ENCODE measurements around the gene FSIP1.

The FSIP1 gene

DNA sequence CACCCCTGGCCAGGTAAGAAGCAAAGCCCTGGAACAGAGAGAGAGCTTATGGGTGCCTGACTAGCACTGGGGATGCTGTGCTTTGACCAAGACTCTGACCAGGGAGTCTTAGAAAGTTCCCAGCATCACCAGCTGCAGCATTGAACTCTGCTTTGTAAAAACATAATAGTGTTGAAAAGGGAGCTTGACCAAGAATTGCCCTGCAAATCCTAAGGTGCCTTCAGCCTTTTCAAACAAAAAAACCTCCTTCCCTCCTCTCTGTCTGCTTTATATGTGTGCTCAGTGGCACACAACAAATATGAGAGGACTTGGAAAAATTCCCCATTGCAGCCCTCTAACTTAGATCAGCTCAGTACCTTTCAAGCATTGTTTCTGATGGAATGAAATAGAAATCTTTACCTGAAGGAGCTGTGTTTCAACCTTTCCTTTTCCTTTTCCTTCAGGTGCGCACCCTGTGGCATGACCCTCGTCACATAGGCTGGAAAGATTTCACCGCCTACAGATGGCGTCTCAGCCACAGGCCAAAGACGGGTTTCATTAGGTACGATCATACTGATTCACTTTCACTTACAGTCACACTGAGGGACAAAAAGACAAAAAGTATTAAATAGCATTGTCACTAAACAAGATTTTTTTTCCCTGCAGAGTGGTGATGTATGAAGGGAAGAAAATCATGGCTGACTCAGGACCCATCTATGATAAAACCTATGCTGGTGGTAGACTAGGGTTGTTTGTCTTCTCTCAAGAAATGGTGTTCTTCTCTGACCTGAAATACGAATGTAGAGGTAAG lies 188.8 kb downstream of the FSIP1 start:
- DNase-seq (ENCODE audit: low spot score), result no peak

DNA sequence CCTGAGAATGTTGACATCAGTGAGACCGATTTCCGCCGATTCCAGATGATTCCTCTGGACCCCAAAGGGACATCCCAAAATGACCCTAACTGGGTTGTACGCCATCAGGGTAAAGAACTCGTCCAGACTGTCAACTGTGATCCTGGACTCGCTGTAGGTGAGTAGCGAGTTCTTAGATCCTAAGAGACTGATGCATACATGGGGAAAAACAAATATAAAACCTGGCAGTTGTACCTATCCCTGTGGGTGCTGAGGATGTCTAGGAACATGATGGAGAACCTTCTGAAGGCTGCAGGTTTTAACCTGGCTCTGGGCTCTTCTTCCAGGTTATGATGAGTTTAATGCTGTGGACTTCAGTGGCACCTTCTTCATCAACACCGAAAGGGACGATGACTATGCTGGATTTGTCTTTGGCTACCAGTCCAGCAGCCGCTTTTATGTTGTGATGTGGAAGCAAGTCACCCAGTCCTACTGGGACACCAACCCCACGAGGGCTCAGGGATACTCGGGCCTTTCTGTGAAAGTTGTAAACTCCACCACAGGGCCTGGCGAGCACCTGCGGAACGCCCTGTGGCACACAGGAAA lies 189.5 kb downstream of the FSIP1 start:
- DNase-seq (ENCODE audit: low spot score), result no peak

DNA sequence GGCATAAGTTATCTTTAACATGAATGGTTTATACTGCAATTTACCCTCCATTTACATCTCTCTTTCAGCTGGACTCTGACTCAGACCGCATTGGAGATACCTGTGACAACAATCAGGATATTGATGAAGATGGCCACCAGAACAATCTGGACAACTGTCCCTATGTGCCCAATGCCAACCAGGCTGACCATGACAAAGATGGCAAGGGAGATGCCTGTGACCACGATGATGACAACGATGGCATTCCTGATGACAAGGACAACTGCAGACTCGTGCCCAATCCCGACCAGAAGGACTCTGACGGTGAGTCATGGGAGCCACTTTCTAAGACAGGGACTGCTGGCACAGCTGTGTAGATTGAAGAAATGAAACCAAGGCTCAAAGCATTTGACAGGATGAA lies 190.1 kb downstream of the FSIP1 start:
- no peak for DNase-seq (ENCODE audit: low spot score)

DNA sequence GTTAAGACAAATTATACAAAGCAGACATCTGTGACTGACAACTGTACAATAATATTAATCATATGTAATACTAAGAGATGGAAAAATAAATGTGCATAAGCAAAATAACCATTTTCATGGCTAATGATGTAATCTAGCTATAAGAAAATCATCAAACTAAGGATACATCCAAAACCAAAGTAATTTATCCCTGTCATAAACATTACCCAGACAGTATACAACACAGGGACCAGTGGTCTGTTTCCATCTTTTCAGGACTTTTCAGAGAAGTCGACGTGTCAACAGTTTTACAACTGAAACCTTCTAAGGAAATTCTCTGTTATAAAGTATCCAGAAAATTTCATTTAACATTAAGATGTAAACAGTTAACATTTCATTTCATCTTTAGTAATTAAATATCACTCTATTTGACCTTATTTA lies 190.7 kb downstream of the FSIP1 start:
- DNase-seq (ENCODE audit: low spot score), result no peak

DNA sequence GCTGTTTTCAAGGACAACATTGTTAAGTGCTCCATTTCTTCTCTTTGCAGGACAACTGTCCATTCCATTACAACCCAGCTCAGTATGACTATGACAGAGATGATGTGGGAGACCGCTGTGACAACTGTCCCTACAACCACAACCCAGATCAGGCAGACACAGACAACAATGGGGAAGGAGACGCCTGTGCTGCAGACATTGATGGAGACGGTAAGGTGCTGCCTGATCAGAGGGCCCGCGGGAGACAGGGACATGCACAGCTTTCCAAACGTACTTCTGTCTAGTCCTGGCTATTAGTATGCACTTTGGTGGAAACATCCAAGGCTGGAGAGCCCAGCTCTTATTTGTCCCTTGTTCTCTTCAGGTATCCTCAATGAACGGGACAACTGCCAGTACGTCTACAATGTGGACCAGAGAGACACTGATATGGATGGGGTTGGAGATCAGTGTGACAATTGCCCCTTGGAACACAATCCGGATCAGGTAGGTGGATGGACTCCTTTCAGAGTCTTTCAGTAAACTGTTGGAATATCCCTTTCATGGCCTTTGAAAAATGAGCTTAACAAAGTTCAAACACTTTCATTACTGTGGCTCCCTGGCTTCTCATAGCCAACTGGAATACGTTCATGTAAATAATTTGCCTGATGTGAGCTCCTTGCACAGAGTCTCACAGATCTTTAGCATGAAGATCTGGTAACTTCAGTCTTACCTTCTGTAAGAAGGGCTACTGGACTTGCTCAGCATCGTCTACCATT lies 191.3 kb downstream of the FSIP1 start:
- no peak for DNase-seq (ENCODE audit: low spot score)

DNA sequence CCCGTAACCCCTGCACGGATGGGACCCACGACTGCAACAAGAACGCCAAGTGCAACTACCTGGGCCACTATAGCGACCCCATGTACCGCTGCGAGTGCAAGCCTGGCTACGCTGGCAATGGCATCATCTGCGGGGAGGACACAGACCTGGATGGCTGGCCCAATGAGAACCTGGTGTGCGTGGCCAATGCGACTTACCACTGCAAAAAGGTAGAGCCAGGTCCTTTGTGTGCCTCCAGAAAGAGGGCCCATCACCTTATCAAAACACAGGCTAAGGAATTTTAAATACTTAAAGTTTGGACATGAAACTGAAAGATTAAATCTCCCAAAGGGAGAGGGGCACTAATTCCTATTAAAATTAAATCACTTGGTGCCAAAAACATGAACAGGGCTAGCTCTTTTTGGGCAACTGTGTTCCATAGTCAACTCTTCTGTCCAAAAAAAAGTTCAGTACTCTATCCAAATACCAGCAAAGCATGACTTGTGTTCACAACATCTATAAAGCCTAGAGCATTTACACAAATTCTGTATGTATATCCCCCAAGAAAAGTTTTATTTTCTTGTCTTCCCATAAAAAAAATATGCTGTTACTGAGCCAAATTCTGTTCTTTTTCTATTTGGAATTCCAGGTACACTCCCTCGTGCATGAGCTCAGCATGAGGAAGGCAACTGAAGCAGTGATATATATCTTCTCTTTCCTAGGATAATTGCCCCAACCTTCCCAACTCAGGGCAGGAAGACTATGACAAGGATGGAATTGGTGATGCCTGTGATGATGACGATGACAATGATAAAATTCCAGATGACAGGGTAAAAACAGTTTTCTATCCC lies 192.6 kb downstream of the FSIP1 start:
- DNase-seq (ENCODE audit: low spot score), result no peak

DNA sequence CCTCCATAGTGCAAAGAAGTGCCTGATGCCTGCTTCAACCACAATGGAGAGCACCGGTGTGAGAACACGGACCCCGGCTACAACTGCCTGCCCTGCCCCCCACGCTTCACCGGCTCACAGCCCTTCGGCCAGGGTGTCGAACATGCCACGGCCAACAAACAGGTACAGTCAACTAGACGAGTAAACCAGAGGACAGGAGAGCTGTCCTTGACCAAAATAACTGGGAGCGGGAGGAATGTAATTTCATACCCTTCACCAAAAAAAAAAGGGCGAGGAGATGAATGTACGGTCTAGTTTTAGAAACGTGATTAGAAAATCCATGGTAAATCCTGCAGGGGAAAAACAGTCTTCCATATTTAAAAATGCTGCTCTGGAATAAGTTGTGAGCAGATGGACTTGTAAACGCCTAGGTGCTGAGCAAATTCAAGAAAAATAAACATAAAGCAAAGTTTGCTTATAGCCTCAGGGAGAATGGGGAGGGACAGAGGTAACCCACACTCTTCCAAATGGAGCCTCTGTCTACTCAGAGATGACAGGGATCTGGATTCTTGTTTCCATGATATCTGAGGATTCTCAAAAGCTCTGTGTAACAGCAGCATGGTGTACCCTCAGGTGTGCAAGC lies 193.3 kb downstream of the FSIP1 start:
- DNase-seq (ENCODE audit: low spot score), result no peak

DNA sequence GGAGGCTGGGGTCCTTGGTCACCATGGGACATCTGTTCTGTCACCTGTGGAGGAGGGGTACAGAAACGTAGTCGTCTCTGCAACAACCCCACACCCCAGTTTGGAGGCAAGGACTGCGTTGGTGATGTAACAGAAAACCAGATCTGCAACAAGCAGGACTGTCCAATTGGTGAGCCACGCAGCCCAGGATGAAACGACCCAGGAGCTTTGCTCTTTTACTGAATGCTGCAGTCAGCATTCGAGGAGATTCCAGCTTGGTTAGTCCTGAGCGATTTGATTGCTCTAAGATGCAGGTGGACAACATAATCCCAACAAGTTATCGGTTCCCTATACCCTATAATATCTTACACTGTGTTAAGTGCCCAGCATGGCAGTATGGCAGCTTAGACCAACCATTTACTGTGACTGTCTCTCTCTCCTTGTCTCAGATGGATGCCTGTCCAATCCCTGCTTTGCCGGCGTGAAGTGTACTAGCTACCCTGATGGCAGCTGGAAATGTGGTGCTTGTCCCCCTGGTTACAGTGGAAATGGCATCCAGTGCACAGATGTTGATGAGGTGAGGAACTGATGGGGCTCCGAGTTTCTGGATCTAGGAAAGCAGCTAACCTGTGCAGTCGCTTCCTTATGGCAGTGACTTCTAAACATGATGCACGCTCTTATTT lies 194.0 kb downstream of the FSIP1 start:
- no peak for DNase-seq (ENCODE audit: low spot score)

DNA sequence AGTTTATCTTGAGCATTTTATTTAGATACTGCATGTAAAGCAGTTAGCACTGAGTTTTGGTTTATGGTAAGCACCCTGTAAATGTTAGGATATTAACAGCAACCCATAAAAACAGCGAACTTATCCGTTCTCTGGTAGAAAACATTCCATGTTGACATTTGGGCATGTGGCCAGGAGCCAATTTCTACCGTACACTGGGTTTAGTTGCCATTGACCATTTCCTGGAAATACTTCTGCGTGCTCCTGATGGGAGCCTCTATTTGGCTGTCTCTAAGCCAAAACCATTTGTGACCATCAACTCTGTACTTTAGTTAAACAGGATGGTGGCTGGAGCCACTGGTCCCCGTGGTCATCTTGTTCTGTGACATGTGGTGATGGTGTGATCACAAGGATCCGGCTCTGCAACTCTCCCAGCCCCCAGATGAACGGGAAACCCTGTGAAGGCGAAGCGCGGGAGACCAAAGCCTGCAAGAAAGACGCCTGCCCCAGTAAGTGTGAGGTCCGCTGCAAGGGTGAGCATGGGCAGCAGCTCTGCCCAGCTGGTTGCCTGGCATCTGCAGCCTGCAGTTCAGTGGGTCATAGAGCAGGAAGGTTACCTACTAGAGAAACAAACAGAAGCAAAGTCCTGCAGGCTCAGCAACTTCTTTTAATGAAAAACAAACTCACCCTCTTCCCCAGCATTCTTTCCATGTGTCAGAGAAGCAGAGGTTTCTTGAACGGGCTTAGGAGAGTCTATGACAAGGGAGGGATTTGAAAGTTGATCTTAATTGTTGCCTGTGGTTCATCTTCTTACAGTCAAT lies 194.7 kb downstream of the FSIP1 start:
- no peak for DNase-seq (ENCODE audit: low spot score)

DNA sequence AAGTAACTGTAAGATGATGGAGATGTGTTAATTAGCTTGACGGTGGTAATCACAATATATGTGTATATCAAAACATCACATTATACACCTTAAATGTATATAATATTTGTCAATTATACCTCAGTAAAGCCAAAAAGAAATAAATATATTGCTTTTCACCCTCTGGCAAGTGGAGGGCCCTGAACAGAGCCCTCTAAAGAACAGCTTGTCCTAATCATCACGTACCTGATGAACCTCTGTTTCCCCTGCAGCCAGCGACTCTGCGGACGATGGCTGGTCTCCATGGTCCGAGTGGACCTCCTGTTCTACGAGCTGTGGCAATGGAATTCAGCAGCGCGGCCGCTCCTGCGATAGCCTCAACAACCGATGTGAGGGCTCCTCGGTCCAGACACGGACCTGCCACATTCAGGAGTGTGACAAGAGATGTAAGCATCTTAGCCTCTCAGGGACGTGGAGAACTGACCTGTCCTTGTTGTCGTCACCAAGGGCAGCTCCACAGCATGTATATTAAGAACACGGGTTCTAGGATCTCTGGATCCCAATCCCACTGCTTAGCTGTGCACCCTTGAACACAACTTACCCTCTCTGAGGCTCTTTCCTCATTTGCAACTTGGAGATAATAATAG lies 195.4 kb downstream of the FSIP1 start:
- no peak for DNase-seq (ENCODE audit: low spot score)

DNA sequence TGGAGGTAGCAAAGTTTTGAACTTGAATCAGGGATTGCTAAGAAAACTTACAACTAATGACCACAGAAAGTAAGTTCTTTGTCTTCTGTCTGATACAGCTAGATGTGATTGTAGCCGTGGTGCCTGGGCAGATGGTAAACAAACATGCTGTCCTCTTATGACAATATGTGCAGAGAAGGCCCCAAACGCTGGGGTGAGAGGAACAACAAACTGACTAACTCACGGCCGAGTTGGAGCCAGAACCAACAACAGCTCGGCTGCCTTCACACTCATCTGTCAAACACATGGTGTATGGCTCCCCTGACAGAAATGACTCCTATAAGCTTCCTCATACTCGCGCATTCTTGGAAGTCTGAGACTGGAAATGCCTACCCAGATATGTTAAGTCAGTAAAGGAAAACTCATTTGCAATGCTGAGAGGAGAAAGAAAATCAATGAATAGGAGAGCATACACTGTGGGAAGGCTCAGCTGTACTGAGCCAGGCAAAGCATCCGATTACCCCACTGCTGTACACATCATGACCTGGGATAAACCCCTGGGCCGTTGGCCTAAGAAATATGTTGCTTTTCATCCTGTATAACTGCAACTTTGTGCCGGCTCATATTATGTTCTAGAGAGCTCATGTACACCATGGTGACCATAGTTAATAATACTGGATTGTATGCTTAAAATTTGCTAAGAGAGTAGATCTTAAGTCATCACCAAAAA lies 196.1 kb downstream of the FSIP1 start:
- DNase-seq (ENCODE audit: low spot score), result no peak

DNA sequence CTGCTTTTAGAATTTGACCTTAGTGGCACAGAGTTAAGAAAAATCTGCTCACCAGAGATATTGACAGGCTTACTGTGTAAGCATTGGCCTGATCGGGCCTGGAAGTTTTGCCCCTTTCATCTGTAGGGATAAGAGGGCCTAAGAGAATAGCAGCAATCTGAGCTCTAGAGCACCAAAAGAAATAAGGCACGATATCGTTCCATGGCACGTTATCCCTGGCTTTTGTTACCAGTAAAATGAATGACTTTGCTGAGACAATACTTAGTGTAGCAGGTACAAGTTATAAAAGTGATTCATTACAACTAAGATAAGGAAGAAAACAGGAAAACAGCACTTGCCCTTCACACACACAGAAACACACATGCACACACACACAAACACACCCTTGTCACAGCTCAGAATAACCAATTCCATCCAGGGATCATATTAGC lies 196.8 kb downstream of the FSIP1 start:
- no peak for DNase-seq (ENCODE audit: low spot score)

DNA sequence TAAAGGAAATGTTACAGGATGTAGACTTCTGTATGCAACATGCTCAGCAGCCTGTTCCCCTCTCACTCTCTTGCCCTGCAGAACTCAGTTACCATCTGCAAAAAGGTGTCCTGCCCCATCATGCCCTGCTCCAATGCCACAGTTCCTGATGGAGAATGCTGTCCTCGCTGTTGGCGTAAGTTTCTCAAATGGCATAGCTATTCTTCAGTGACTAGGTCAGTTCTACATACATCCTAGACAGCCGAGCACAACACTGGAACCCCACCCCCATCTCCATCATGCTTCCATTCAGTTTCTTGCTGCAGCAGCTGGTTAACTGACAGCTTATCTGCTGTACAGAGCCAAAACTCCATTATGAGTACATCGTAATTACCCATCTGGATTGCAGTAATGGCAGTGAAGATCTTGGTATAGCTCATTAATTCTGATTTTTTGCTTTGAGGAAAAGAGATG lies 197.2 kb downstream of the FSIP1 start:
- no peak for DNase-seq (ENCODE audit: low spot score)

DNA sequence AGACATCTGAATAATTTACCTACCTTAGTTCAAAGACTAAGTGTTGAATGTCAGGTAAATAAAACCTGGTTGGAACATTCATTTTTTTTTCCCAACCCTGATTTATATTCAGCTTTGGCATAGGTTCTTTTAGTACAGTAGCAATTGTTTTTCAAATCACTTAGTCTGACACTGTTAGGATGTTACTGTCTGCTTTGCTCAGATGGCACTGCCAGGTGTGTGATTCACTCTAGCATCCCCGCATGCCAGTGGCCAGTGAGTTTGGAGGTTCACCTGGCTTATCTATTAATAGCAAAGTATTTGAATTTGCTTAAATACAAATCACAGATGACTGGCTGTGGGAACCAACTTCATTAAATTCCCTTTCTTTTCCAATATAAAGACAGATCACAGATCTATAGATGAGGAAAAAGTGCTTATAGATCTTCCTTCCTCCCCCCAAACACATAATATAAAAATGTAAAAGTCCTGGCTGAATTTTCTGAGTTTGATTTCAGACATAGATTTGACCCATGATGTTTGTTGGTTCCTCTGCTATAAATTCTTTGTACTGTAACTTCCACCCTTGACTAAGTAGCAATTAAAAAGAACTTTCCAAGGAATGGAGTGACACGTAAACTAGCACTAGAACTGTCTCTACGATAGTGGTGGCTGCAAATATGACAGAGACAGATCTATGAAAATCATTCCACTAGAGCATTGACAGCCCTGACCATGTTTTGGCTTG lies 197.8 kb downstream of the FSIP1 start:
- DNase-seq (ENCODE audit: low spot score), result no peak

DNA sequence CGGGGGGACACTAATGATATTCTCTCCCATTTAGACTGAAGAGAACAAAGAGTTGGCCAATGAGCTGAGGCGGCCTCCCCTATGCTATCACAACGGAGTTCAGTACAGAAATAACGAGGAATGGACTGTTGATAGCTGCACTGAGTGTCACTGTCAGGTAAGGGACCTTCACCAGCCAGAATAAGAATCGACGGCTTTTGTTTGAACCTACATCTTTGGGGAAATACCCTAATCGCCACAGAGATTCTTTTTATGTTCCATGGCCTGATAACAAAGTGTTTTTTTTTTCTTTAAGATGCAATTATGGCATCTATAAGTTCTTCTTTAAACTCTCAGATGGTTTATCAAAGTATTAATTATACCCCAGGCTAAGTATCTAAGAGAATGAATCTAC lies 198.4 kb downstream of the FSIP1 start:
- no peak for DNase-seq (ENCODE audit: low spot score)

DNA sequence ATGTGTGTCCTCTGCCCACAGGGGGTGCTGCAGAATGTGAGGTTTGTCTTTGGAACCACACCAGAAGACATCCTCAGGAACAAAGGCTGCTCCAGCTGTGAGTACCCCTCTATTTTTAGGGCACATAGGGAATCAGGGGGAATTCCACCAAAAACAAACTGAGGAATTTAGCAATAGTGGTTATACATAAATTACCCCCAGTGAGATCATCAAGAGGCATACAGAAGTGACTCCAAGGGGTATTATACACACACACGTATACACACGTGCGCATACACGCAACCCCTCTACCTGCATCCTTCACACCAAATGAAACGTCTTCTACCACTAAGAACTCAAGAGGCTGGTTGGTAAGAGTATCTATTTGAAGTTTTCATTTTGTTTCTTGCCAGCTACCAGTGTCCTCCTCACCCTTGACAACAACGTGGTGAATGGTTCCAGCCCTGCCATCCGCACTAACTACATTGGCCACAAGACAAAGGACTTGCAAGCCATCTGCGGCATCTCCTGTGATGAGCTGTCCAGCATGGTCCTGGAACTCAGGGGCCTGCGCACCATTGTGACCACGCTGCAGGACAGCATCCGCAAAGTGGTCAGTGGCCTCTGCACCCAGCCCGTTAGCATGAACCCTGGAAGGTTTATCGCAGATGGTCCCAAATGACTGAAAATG lies 198.9 kb downstream of the FSIP1 start:
- DNase-seq (ENCODE audit: low spot score), result no peak

DNA sequence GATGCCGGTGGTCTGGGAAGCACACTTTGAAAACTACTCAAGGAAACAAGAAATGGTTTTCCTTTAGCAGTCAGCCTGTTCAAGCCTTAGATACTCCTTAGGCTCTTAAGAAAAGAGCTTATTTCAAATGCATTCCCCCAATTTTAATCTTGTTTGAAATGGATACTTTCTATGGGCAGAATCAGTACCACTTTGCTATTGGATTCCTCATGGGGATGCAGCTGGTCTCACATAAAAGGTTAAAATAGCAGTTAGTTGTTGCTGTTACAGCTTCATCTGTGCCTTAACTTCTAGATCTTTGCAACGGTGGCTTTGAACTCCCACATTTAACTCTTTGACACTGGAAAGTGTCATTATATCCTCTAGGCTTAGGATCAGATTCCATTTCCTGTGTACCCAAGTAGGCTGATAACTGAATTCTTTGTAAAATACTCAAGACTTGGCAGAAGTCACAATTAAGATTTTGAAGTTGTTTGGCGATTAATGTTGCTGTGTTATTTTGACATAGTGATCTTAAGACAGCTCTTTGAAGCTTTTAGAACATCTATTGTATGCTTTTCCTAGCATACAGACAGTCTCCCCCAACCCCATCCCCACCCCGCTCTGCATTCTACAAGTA lies 199.6 kb downstream of the FSIP1 start:
- no peak for DNase-seq (ENCODE audit: low spot score)
